ENCODE measurements around the gene AP4M1.

DNA sequence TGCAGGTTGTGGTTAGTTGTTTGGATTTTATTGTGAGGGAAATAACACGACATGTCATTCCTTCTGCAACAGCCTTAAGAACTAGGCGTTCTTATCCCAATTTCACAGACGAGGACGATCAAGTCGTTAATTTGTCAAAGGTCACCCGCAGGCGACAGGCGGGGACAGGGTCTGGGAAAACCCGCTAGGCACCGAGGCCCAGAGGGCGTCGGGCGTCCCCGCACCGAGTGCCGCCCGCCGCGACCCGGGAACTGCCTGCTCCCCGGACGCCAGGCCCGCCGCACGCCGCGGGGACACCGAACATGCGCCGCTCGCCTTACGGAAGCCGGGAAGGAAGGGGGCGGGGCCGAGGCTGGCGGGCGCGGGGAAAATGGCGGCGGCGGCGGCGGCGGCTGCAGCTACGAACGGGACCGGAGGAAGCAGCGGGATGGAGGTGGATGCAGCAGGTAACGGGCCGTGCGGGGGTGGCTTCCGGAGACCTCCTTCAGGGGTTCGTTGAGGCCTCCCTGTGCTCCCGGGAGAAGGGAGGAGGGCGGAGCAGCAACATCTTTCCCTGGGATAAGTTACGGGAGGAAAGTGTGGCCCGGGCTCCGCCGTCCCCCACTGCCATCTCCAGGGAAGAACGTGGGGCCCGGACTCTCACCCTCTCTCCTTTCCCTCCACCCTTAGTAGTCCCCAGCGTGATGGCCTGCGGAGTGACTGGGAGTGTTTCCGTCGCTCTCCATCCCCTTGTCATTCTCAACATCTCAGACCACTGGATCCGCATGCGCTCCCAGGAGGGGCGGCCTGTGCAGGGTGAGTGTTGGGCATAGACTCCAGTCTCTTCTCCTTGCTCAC, 12.6 kb upstream of the AP4M1 start, which contains the start of gene COPS6:
- TF ChIP-seq, protein P1, sequence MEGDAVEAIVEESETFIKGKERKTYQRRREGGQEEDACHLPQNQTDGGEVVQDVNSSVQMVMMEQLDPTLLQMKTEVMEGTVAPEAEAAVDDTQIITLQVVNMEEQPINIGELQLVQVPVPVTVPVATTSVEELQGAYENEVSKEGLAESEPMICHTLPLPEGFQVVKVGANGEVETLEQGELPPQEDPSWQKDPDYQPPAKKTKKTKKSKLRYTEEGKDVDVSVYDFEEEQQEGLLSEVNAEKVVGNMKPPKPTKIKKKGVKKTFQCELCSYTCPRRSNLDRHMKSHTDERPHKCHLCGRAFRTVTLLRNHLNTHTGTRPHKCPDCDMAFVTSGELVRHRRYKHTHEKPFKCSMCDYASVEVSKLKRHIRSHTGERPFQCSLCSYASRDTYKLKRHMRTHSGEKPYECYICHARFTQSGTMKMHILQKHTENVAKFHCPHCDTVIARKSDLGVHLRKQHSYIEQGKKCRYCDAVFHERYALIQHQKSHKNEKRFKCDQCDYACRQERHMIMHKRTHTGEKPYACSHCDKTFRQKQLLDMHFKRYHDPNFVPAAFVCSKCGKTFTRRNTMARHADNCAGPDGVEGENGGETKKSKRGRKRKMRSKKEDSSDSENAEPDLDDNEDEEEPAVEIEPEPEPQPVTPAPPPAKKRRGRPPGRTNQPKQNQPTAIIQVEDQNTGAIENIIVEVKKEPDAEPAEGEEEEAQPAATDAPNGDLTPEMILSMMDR (IDR thresholded peaks at IDR 0.05): peak in 1 of 4 experiments; percentile 39
- TF ChIP-seq POLR2A (IDR thresholded peaks at IDR 0.05): peak; percentile 52 to 80

Measured in uterus (tissue), 2 donors.